ENCODE measurements around the gene MAN1A1.

DNA sequence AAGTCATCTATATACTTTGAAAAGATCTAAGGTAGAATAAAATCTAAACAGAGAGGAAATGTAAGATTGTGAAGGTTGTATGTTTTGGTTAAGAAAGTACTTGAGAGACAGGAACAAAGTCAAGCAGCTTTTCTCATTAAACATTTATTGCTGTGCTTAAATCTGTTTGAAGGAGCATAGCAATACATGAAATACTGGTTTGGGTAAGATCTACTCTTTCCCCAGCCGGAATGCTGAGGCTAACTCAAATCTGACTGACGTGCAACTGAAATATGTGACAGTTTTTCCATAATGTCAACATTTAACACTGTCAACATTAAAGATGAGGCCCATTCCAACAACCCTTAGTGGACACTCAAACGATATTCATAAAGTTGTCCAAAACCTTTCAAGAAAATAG lies 59.9 kb downstream of the MAN1A1 start:
- TF ChIP-seq EZH2phosphoT487 (IDR thresholded peaks at IDR 0.05; ENCODE audit: unreplicated experiment): no peak
- TF ChIP-seq, protein P1, sequence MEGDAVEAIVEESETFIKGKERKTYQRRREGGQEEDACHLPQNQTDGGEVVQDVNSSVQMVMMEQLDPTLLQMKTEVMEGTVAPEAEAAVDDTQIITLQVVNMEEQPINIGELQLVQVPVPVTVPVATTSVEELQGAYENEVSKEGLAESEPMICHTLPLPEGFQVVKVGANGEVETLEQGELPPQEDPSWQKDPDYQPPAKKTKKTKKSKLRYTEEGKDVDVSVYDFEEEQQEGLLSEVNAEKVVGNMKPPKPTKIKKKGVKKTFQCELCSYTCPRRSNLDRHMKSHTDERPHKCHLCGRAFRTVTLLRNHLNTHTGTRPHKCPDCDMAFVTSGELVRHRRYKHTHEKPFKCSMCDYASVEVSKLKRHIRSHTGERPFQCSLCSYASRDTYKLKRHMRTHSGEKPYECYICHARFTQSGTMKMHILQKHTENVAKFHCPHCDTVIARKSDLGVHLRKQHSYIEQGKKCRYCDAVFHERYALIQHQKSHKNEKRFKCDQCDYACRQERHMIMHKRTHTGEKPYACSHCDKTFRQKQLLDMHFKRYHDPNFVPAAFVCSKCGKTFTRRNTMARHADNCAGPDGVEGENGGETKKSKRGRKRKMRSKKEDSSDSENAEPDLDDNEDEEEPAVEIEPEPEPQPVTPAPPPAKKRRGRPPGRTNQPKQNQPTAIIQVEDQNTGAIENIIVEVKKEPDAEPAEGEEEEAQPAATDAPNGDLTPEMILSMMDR (conservative IDR thresholded peaks at IDR 0.05; ENCODE audit: low read depth in 2 of 2): no peak
- TF ChIP-seq CREB1 (CRISPR knock-in tag; IDR thresholded peaks at IDR 0.05; ENCODE audit: low read depth): no peak
- TF ChIP-seq POLR2AphosphoS5 (IDR thresholded peaks at IDR 0.05; ENCODE audit: low read depth): no peak
- TF ChIP-seq, protein P2, sequence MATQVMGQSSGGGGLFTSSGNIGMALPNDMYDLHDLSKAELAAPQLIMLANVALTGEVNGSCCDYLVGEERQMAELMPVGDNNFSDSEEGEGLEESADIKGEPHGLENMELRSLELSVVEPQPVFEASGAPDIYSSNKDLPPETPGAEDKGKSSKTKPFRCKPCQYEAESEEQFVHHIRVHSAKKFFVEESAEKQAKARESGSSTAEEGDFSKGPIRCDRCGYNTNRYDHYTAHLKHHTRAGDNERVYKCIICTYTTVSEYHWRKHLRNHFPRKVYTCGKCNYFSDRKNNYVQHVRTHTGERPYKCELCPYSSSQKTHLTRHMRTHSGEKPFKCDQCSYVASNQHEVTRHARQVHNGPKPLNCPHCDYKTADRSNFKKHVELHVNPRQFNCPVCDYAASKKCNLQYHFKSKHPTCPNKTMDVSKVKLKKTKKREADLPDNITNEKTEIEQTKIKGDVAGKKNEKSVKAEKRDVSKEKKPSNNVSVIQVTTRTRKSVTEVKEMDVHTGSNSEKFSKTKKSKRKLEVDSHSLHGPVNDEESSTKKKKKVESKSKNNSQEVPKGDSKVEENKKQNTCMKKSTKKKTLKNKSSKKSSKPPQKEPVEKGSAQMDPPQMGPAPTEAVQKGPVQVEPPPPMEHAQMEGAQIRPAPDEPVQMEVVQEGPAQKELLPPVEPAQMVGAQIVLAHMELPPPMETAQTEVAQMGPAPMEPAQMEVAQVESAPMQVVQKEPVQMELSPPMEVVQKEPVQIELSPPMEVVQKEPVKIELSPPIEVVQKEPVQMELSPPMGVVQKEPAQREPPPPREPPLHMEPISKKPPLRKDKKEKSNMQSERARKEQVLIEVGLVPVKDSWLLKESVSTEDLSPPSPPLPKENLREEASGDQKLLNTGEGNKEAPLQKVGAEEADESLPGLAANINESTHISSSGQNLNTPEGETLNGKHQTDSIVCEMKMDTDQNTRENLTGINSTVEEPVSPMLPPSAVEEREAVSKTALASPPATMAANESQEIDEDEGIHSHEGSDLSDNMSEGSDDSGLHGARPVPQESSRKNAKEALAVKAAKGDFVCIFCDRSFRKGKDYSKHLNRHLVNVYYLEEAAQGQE (IDR thresholded peaks at IDR 0.05; ENCODE audit: unreplicated experiment): no peak
- no peak for TF ChIP-seq ZNF331 (CRISPR knock-in tag; IDR thresholded peaks at IDR 0.05; ENCODE audit: low read depth)
- TF ChIP-seq ZNF114 (CRISPR knock-in tag; IDR thresholded peaks at IDR 0.05): no peak
- no peak for TF ChIP-seq NANOG (IDR thresholded peaks at IDR 0.05; ENCODE audit: borderline replicate concordance)
- no peak for TF ChIP-seq JUNB (IDR thresholded peaks at IDR 0.05; ENCODE audit: unreplicated experiment)
- no peak for TF ChIP-seq EZH2 (IDR thresholded peaks at IDR 0.05; ENCODE audit: low read depth, unreplicated experiment)
- TF ChIP-seq, protein P3, sequence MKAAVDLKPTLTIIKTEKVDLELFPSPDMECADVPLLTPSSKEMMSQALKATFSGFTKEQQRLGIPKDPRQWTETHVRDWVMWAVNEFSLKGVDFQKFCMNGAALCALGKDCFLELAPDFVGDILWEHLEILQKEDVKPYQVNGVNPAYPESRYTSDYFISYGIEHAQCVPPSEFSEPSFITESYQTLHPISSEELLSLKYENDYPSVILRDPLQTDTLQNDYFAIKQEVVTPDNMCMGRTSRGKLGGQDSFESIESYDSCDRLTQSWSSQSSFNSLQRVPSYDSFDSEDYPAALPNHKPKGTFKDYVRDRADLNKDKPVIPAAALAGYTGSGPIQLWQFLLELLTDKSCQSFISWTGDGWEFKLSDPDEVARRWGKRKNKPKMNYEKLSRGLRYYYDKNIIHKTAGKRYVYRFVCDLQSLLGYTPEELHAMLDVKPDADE (IDR thresholded peaks at IDR 0.05): no peak
- TF ChIP-seq STAT1 (IDR thresholded peaks at IDR 0.05; ENCODE audit: unreplicated experiment): no peak
